CD1c-positive myeloid dendritic cell (primary cell): ENCODE data around the gene GPR87.
A peak's percentile ranks its signal among the peaks of the same experiment; 100 is the strongest.

Experiments
- DNase-seq: peaks from one replicate; pipeline ENCODE4 v3.0.0-alpha.2; 2016; ENCODE audit errors: extremely low spot score

GPR87 gene

DNA sequence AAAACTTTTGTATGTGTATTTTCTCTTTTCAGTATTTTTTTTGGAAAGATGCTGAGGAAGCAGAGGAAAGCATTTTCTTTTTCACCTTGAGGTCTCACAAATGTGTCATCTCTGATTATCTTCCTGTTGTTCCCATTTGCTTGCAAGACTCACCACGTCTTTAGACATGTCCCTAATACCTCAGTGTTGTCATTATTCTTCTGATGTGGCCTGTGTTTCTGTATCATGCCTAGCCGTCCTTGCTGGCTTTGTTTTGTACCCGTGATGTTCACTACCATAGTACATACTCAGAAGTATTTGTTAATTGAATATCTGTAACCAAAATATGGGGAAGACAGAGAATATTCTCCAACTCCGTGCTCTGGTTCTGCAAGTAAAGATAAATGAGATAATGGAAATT, 33.2 kb downstream of the GPR87 start:
- DNase-seq: no peak

DNA sequence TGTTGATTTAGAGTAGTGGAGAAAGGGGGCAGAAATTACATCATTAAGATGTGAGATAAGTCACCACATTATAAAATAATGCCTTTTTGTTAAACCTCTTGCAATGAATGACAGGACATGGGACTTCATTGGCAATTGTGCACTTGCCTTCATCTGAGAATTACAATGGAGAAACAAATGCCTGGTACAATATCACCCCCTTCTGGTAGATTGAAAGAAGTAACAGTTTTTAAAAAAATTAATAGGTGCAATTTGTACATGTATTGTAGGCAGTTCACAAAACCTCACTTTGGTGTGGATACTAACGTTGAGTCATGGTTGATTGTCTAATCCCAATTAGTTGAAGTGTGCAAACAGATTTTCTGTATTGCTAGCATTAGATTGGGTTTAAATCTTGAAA, 33.7 kb downstream of the GPR87 start:
- DNase-seq: peak; percentile 75

DNA sequence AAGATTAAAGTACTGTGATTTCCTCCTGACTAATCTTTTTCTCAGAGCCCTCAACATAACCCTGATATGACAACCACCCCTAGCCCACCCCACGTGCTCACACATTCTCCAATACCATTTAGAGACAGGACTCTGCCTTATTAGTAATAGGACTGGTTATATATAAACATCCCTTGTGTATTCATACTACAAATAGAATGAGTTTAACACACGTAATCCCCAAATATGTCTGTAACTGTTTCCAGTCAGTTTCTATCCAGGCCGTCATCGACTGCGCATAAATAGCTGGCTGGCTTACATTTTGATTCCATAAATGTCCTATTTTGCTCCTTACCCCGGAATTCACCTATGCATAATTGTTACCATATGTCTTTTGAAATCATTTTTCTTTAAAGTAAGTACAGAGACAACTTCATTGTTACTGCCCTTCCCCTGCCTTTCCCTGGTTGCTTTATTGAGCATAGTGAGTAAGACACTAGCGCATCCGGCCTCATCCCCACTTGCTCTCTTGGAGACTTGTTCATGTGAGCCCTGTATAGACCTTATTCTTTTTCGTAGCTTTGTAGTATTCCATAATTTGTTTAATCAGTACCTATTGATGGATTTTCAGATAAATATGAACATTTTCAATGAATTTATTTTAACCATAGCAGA, 34.8 kb downstream of the GPR87 start:
- no peak for DNase-seq

DNA sequence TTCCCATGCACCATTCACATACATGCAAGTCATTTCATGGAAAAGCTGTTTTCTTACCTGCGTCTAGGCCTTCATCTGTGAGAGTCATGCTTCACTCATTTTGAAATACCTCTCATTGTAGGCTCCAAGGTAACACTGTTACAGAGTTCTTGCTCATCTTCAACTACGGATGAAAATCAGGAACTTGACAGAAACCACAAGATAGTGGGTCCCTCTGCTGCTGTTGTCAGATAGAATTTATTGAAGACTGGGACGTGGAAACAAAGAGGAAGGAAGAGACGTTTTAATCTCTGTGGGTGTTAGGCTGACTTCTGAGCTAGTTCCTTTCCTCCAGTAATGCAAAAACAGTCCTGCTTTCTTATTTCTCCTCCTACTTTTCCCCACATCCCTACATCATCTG, 38.4 kb downstream of the GPR87 start, which contains the start of gene P2RY14:
Gene P2RY14 (minus strand): TSS at position 313 of the 400 bp plus-strand sequence. CDS start 64,226 bp downstream, outside the sequence.
- DNase-seq: peak; percentile 82

DNA sequence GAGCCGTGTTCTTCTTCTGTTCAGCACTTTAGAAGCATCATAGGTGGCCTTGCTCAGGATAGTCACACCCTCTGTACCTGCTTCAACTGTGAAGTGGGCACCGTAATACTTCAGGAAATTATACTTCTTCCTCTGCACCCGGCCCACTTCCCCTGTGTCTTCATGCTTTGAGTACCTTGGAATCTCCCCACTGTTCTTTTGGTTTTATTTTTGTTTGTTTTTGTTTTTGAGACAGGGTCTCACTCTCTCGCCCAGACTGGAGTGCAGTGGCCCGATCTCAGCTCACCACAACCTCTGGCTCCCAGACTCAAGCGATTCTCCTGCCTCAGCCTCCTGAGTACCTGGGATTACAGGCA, 40.0 kb downstream of the GPR87 start:
- peak; percentile 28 for DNase-seq

DNA sequence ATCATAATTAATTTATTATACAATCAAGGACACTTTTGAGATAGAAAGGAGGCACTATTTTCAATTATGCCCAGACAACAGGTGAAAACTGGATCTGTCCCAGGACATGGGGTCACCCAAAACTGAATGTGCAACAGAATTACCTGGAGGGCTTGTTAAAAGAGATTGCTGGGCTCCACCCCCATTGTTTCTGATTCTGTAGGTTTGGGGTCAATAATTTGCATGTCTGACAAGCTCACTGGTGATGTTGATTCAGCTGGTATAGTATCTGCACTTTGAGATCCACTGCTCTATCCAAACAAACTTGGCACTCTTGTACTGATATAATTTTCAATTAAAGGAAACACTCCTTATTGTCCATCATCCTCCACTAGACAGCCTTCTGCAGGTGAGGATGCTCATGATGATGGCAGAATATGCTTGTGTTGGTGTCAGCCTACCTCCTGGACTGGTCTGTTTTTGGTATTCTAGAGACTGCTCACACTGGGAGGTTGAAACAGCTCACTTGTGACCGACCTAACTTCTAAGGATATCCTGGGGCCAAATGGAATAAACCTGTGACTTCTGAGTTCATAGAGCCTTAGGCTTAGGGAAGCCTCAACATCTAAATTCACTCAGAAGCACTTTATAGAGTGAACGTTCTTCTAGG, 40.5 kb downstream of the GPR87 start:
- no peak for DNase-seq

DNA sequence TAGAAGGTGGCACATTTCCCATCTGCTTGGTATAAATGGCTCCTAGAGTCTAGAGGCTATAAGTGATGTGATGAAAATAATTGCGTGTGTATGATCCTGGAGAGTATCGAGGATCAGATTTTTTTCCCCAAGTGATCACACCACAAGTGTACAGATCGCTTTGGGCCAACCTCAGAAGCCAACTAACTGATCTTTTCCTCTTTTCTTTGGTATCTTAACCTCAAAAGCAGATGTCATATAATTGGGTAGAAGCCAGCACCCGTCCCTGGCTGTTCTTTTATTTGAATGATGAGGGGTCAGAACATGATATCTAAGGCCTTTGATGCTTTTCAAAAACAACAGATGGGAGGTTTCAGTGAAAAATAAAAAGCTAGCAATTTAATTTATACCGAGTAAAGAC, 41.5 kb downstream of the GPR87 start:
- DNase-seq: no peak

DNA sequence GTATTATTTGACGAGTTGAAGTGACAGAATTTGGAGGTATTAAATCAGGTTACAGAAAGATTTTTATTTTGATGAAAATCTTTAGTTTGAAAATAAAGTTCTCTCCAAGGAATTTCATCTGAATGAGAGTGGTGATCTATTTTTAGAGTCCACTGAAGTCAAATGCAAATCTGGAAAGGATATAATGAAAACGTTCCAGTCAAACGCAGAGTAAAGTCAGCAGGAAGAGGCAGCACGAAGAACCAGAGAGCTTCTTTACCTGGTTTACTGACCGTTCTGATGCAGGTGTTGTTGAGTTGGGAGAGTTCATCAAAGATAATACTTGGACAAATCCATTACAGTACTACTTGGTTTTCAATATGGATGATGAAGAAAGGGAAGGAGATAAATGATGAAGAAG, 47.0 kb downstream of the GPR87 start:
- DNase-seq: no peak

DNA sequence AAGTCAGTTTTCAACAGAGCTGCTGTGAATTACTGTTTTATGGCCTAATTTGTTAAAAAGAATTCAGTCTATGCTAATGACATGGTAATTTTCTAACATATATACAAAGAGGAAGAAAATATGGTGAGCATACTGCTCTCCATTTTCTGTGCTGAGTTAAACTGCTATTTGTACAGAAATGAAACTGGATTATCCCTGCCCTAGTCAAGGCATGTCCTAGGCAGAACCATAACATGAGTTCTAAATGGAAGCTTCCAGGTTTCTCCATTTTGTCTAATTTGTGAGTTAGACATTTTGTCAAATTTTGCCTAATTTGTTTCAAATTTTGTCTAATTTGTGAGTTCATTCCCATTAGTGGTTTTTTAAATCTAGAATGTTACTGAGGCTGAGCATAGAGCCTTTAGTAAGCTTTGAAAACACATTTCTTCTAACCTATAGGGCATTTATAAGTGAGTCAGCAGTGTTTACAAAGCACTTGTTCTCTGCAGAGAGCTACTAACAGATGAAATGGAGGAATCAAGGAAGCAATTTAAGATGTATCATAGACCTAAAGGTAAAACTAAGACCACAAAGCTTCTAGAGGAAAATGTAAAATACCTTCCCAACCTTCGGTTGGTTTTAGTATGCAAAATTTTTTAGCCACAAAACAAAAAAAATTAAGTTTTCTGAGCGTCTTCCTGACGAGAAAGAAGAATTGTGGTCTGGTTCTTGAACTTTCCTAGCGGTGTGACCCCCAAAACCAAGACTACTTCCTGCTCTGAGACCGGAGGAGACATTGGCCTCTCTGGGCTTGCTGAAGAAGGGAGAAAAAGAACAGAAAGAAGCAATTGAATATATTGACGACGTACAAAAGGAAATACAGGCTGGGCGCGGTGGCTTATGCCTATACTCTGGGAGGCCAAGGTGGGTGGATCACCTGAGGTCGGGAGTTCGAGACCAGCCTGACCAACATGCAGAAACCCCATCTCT, 48.1 kb downstream of the GPR87 start:
- peak; percentile 28 for DNase-seq

DNA sequence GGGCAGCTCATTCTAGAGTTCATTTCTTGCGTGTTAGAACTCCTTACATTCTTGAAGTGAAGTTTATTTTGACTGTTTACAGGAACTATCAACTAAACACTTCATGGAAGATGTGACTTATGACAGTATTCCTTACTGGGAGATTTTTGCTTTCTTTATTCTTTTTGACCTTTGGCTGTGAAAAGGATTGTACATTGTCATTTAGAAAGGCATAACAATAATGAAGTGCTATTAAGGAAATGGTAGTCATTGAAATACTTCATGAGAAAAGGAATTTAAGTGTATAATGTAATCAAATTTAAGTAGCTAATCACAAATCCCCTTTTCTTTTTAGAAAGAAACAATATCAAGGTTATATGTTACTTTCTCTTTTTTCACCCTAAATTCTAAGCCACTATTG, 49.6 kb downstream of the GPR87 start:
- no peak for DNase-seq

DNA sequence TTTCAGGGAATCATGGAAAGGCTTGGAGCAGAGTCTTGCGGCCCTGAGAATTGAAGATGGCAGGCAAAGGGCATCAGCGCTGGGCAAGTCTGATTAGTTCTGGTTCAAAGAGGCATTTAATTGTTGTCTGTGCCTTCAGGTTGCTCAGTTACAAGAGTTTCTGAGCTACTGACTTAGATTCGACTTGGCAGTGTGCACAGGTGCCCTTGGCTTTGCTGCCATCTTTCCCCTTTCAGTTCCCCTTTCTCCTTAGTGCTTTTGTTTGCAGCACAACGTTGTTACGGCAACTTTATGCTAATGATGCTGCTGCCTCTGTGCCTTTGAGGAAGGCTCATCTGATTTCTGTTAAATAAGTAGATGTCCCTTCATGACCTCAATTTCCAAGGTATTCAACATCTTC, 50.8 kb downstream of the GPR87 start:
- DNase-seq: peak; percentile 92

DNA sequence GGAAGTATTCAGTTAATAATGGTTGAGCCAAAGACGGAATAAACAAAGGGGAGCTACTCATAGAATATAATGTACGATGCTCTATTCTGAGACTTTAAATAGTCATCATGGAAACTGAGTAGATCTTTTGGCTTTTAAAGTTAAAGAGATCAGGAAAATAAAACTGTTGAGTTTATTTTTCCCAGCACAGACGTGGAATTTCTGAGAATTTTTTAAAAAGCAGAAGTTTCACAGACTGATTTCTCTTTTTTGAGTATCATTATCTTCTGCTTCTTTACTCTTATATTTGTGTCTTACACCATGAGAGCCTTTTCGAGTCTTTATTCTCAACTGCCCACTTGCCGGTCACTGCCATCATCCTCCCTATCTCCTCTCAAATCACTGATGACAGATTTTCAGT, 51.5 kb downstream of the GPR87 start:
- peak; percentile 63 for DNase-seq

DNA sequence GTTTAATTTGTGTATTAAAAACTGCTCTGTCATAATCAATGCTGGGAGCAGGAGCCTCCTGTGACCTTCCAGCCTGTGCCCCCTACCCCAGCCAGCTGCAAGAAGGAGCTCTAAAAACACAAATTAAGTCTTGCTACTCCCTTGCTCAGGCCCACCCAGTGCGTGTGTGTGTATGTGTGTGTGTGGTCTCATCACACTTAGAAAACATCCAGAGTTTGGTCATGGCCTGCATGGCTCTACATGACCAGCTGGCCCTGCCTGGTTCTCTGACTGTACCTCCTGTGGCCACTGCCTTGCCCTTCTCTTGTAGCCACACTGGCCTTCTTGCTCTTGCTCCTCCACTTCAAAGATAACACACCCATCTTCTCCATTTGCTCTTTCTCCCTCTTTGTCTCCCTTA, 52.0 kb downstream of the GPR87 start:
- no peak for DNase-seq

DNA sequence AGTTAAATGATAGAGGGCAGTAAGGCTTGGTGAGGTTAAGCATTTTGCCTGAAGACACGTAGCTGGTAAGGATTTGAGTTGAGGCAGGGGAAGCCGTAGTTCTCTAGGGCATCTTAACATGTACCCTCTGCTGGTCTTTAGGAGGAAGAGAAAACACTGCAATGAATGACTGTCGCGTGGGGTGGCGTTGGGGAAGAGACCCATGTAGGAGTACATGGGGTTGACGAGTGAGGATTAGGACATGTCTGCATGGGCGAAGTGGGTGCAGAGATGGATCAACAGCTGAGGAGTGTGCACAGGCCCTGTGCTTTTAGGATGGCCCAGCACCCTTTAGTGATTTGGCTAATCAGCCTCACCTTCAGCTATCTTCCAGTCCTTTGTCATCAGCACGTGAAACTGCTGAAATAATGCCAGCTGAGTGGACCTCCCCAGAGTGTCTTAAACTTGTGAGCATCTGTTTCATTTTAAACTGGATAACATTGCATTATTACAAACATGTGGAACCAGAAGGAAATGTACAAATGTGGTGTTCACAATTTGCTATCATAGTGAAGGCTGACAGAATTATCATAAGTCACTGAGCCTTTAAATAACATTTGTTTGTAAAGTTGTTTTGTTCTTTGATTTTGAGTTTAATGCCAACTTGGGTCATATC, 53.6 kb downstream of the GPR87 start:
- DNase-seq: peak; percentile 25

DNA sequence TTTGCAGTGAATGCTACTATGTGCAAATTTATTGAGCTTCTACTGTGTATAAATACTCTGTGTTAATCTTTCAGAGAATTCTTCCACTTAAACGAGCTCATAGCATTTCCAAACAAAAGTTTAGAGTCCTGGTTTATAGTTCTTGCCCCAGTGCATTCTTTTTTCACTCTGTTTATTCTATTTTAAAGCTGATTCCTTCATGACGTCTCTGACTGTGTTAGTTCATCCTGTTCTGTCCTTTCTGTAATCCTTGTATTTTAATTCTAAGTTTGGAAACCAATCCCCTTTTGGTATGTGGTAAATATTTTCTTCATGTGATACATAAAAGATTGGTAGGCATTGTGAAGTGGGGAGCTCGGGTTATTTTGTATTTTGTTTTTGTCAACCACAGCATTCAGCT, 57.0 kb downstream of the GPR87 start:
- DNase-seq: no peak

DNA sequence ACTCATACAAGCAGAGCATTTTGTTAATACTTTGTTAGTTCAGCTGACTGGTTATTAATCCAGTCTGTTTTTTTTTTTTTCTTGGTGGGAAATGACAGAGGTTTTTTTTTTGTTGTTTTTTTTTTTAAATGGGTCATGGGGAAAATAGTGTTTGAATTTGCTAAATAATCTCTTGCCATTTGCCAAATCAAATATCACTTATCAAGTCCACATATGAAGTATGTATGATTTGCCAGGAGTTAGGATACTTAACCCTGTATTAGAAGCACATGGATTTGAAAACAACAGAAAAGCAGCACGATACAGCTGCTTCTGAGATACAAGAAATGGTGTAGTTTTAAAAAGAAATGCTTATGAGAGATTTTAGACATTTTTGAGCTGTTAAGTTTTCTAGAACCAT, 59.9 kb downstream of the GPR87 start:
- no peak for DNase-seq

DNA sequence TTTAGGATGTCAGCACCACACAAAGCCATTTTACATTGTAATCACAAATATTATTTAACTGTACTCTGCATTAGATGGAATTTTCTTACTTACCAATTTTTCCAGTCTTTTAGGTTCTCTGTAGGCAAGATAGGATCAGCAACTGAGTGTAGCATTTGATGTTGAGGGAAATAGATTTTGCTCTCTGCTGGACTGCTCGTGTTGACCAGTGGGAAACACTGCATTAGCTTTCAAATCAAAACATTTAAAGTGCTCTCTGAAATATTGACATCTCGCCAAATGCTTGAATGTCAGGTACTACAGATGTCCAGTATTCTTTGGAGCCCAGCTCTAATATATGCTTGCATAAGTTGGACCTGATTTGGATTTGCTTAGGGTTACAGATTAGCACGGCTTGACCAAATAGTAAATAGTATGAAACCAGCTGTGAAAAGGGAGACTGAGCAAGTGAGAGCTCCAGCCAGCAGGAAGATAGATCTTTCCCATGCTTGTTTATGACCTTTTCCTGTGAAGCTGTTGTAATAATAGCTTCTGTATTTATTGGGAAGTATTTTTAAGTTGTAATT, 67.8 kb downstream of the GPR87 start:
- no peak for DNase-seq
